CD4-positive, CD25-positive, alpha-beta regulatory T cell (primary cell): ENCODE data around the gene ASTN2. TPM values are rescaled to one million over a fixed set of nuclear protein-coding genes. Genes with fewer than 3 reads are reported as not detected.

ENCODE experiments used
- ATAC-seq, 2 donors: fragments of 150-1000 bp; cut with Tn5 transposase; one replicate each; pipeline ENCODE4 v1.10.0; 2021; ENCODE audit warnings: low read depth in 2 of 2, moderate number of reproducible peaks in 2 of 2, moderate library complexity in 1 of 2
- DNase-seq, 3 donors: peaks; one replicate each; pipeline versions ENCODE4 v3.0.0 to v3.0.0-alpha.2; 2012 to 2022; ENCODE audit warnings: mixed read lengths in 1 of 3
- H3K27ac ChIP-seq: one replicate; pipeline ENCODE4 v1.7.0; 2013; ENCODE audit warnings: mild to moderate bottlenecking, low read length; ENCODE audit not compliant: insufficient read depth, poor library complexity, severe bottlenecking
- H3K27me3 ChIP-seq: one replicate; pipeline ENCODE4 v1.7.0; 2013; ENCODE audit warnings: low read length; ENCODE audit not compliant: control insufficient read depth, insufficient read depth
- H3K36me3 ChIP-seq: one replicate; pipeline ENCODE4 v1.7.0; 2013; ENCODE audit warnings: mild to moderate bottlenecking, low read length, moderate library complexity; ENCODE audit not compliant: control insufficient read depth, insufficient read depth
- H3K4me1 ChIP-seq: 2 replicates; pipeline ENCODE4 v1.7.0; 2013; ENCODE audit warnings: mild to moderate bottlenecking, low read length; ENCODE audit not compliant: insufficient read depth, control insufficient read depth, poor library complexity, severe bottlenecking
- H3K4me3 ChIP-seq: one replicate; pipeline ENCODE4 v1.7.0; 2013; ENCODE audit warnings: low read depth, mild to moderate bottlenecking, low read length, moderate library complexity
- H3K9me3 ChIP-seq, 2 experiments: 1 replicate in 1 of 2; 2 replicates in 1 of 2; pipeline ENCODE4 v1.7.0; 2013; ENCODE audit warnings: low read length in 2 of 2, mild to moderate bottlenecking in 1 of 2, moderate library complexity in 1 of 2; ENCODE audit not compliant: control insufficient read depth in 2 of 2
- H3K27ac Mint-ChIP-seq, 3 donors: one replicate each; pipeline ENCODE4 v1.8.0; 2020 to 2022; ENCODE audit warnings: mild to moderate bottlenecking in 3 of 3, mixed read lengths in 3 of 3, moderate library complexity in 2 of 3
- H3K27me3 Mint-ChIP-seq: one replicate; pipeline ENCODE4 v1.8.0; 2022; ENCODE audit warnings: mild to moderate bottlenecking, mixed read lengths
- H3K36me3 Mint-ChIP-seq: one replicate; pipeline ENCODE4 v1.8.0; 2020; ENCODE audit warnings: mixed read lengths
- H3K4me1 Mint-ChIP-seq, 4 donors: one replicate each; pipeline ENCODE4 v1.8.0; 2020 to 2022; ENCODE audit warnings: mixed read lengths in 4 of 4, mild to moderate bottlenecking in 1 of 4
- H3K4me3 Mint-ChIP-seq, 4 donors: one replicate each; pipeline ENCODE4 v1.8.0; 2020 to 2022; ENCODE audit warnings: mild to moderate bottlenecking in 4 of 4, mixed read lengths in 4 of 4, moderate library complexity in 3 of 4
- H3K9me3 Mint-ChIP-seq, 7 donors: one replicate each; pipeline ENCODE4 v1.8.0; 2020 to 2022; ENCODE audit warnings: mixed read lengths in 7 of 7, mild to moderate bottlenecking in 3 of 7, moderate library complexity in 2 of 7
- polyA plus RNA-seq, 4 donors: library from polyadenylated mRNA; unstranded; fragments of 300-500 nt; fragmentation: Illumina TruSeq; gene quantifications; one replicate each; pipeline ENCODE4 v1.2.3, GENCODE V29; 2021
- total RNA-seq: library from RNA; stranded (reverse); gene quantifications from one replicate; pipeline ENCODE4 v1.2.3, GENCODE V29; 2022

The ASTN2 gene
- total and polyA plus RNA-seq, 5 donors from 2014 or later: 5.0 to 9.9 (median 7.4) TPM

GRCh38 chr9:116647515-116647809 is 767.4 kb downstream of the ASTN2 start:
- Mint-ChIP-seq H3K27ac (no peak overlapping the region), H3K27me3 (no peaks in the 10 kb centered on the region), H3K4me1 (no peaks in the 10 kb centered on the region), H3K4me3 (no peak overlapping the region), H3K36me3 (peaks cover 25% of the 10 kb centered on the region), H3K9me3 (no peaks in the 10 kb centered on the region)
- no peak overlapping the region for H3K4me3 ChIP-seq
- H3K9me3 ChIP-seq: no peaks in the 10 kb centered on the region
- no peak for DNase-seq
- no peaks in the 10 kb centered on the region for H3K27me3 ChIP-seq
- no peak for ATAC-seq
- no peaks in the 10 kb centered on the region for H3K4me1 ChIP-seq
- H3K36me3 ChIP-seq: peaks cover 3% of the 10 kb centered on the region
- H3K27ac ChIP-seq: no peak overlapping the region

DNA sequence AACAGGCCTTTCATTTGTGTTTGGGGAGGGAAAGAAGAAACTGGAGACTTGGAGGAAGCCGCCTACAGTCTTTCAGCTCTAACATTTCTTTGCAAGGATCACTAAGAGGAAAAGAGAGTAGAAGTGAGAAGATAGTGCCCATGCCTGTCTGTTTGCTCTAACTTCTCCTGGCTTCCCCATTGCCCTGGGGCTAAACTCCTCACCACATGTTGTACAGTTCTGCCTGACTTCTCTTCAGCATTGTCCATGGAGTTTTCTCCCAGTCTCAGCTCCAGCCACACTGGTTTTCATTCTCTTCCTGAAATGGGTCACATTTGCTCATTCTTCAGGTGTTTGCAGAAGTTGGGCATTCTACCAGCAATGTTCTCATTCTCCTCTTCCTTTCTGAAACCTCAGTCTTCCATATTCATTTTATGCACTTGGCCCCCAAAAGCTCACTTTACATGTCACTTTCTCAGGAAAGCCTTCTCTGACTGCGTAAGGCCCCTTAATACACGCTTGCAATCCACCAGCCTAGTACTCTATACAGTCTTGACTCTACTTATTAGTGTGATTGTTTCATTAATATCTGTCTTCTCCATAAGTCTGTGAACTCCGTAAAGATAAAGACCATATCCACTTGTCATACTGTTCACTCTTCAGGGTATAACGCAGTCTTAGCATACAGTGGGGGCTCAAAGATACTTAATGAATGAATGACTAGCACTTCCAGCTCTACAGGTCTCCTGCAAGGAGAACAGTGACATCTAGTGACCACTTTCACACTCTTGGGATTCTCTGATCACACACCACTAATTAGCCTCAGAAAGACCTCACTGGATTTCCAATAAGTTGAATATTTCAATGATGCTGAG is 768.0 kb downstream of the ASTN2 start:
- Mint-ChIP-seq H3K4me1 (no peaks in the 10 kb centered on the region), H3K9me3 (no peaks in the 10 kb centered on the region), H3K4me3 (no peak overlapping the region), H3K36me3 (peaks cover 28% of the 10 kb centered on the region), H3K27ac (no peak overlapping the region), H3K27me3 (no peaks in the 10 kb centered on the region)
- no peaks in the 10 kb centered on the region for H3K9me3 ChIP-seq
- DNase-seq (peak in 1 of 3 donors; percentile 22), ATAC-seq (no peak)
- H3K27me3 ChIP-seq: no peaks in the 10 kb centered on the region
- H3K4me1 ChIP-seq: no peaks in the 10 kb centered on the region
- H3K27ac ChIP-seq: no peak overlapping the region
- peaks cover 3% of the 10 kb centered on the region for H3K36me3 ChIP-seq
- no peak overlapping the region for H3K4me3 ChIP-seq

- no peaks in the 10 kb centered on the region for H3K9me3 Mint-ChIP-seq
- Histone ChIP-seq H3K9me3 (no peaks in the 10 kb centered on the region), H3K27me3 (no peaks in the 10 kb centered on the region), H3K36me3 (no peaks in the 10 kb centered on the region), H3K4me1 (no peaks in the 10 kb centered on the region), H3K27ac (no peak overlapping the region), H3K4me3 (no peak overlapping the region)
- peaks cover 19% of the 10 kb centered on the region for H3K36me3 Mint-ChIP-seq
- H3K27me3 Mint-ChIP-seq: no peaks in the 10 kb centered on the region
- ATAC-seq (no peak), DNase-seq (no peak)
- H3K4me3 Mint-ChIP-seq: no peak overlapping the region
- no peak overlapping the region for H3K27ac Mint-ChIP-seq
- no peaks in the 10 kb centered on the region for H3K4me1 Mint-ChIP-seq
Observed at GRCh38 chr9:116644091-116644688, 770.7 kb downstream of the ASTN2 start.

- no peak for ATAC-seq
- no peak overlapping the region for H3K4me3 Mint-ChIP-seq
- Histone ChIP-seq H3K27ac (no peak overlapping the region), H3K4me1 (no peaks in the 10 kb centered on the region), H3K36me3 (no peaks in the 10 kb centered on the region), H3K27me3 (no peaks in the 10 kb centered on the region), H3K4me3 (no peak overlapping the region), H3K9me3 (no peaks in the 10 kb centered on the region)
- H3K27me3 Mint-ChIP-seq: no peaks in the 10 kb centered on the region
- DNase-seq: no peak
- H3K4me1 Mint-ChIP-seq: no peaks in the 10 kb centered on the region
- H3K27ac Mint-ChIP-seq: no peak overlapping the region
- peaks cover 22% of the 10 kb centered on the region for H3K36me3 Mint-ChIP-seq
- no peaks in the 10 kb centered on the region for H3K9me3 Mint-ChIP-seq
Observed at GRCh38 chr9:116643691-116644090, 771.2 kb downstream of the ASTN2 start.

DNA sequence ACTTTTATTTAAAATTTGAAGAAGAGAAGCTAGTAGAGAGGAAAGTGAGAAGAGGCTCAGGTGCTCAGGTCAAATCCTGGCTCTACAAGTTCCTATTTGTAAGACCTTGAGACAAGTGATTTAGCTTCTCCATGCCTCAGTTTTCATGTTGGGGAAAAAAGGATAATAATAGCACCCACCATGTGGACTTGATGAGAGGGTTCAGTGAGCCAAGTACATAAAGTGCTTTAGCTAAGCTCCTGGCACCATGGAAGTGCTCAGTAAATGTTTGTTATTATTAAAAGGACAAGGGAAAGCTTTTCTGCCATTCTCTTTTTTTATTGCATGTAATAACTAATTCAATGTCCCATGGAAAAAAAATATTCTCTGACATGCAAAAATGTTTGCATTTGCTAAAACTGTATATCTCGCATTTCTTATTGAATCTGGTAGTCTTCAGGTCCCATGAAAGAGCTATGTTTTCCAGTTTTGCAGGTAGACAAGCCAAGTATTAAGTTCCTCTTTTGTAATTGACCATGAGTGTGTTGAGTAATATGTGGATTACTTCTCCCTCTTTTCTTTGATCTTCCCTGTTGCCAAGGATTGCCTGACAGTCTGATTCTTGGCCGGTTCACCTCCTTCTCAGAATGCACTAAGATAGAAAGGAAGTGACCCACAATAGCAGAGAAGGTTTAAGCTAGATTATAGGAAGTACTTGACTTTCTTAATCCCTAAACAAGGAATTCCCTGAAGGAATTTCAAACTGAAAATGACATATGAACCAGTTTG is 773.4 kb downstream of the ASTN2 start:
- Mint-ChIP-seq H3K9me3 (no peaks in the 10 kb centered on the region), H3K27me3 (no peaks in the 10 kb centered on the region), H3K4me3 (no peak overlapping the region), H3K36me3 (peaks cover 28% of the 10 kb centered on the region), H3K27ac (no peak overlapping the region), H3K4me1 (no peaks in the 10 kb centered on the region)
- no peak for ATAC-seq
- H3K9me3 ChIP-seq: no peaks in the 10 kb centered on the region
- H3K4me3 ChIP-seq: no peak overlapping the region
- no peak overlapping the region for H3K27ac ChIP-seq
- no peak for DNase-seq
- no peaks in the 10 kb centered on the region for H3K36me3 ChIP-seq
- H3K4me1 ChIP-seq: no peaks in the 10 kb centered on the region
- H3K27me3 ChIP-seq: no peaks in the 10 kb centered on the region

DNA sequence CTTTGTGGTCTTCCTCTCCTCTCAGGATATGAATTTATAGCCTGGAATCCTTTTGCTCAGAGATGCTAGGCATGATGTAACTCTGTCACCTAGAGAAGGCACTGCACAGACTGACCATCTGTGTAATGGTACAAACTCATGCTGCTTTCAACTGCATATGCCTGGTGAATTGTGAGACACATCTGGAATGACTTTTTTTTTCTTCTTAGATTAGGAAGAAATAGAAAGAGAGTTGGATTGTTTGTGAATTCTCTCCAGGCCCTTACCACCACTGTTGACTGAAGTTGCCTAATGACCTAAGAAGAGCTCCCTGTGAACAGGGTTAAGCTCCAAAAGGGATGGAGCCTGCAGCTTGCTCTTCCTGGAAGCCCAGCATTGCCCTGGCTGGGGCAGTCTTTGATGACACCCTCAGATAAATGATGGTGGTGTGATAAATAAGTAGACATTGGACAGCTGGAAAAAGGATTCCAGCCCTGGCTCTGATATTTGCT is 775.6 kb downstream of the ASTN2 start:
- no peak overlapping the region for H3K27ac ChIP-seq
- Mint-ChIP-seq H3K27me3 (no peaks in the 10 kb centered on the region), H3K9me3 (peaks cover 0 to 4% (median 0%) of the 10 kb centered on the region in 7 donors), H3K36me3 (peaks cover 28% of the 10 kb centered on the region), H3K4me1 (no peaks in the 10 kb centered on the region), H3K4me3 (no peak overlapping the region), H3K27ac (no peak overlapping the region)
- H3K9me3 ChIP-seq: no peaks in the 10 kb centered on the region
- H3K4me3 ChIP-seq: no peak overlapping the region
- no peaks in the 10 kb centered on the region for H3K27me3 ChIP-seq
- H3K36me3 ChIP-seq: no peaks in the 10 kb centered on the region
- ATAC-seq (no peak), DNase-seq (no peak)
- no peaks in the 10 kb centered on the region for H3K4me1 ChIP-seq

DNA sequence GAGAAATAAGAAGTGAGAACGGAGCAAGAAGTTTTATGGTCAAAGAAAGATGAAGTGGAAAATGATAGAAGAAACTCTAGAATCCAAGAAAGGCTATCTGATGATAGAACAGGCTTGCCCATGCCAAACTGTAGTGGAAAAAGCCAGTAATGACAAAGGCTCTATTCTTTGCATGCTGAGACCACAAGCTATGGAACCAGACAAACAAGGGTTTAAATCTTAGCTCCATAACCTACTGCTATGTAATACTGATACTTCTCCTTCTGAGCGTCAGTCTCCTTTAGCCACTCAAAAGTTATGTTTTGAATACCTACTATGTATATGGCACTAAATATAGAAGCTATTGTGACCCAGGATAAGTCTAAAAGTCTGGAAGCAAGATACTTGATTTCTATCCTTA is 778.9 kb downstream of the ASTN2 start:
- H3K9me3 ChIP-seq: no peaks in the 10 kb centered on the region
- peaks cover 0 to 2% (median 0%) of the 10 kb centered on the region in 4 donors for H3K4me1 Mint-ChIP-seq
- H3K36me3 ChIP-seq: no peaks in the 10 kb centered on the region
- no peak overlapping the region for H3K4me3 ChIP-seq
- H3K27ac Mint-ChIP-seq: no peak overlapping the region
- ATAC-seq (no peak), DNase-seq (no peak)
- no peaks in the 10 kb centered on the region for H3K27me3 Mint-ChIP-seq
- no peaks in the 10 kb centered on the region for H3K4me1 ChIP-seq
- no peak overlapping the region for H3K27ac ChIP-seq
- H3K27me3 ChIP-seq: no peaks in the 10 kb centered on the region
- H3K9me3 Mint-ChIP-seq: peaks cover 0 to 4% (median 0%) of the 10 kb centered on the region in 7 donors
- H3K36me3 Mint-ChIP-seq: peaks cover 25% of the 10 kb centered on the region
- no peak overlapping the region for H3K4me3 Mint-ChIP-seq
